Measurements from ENCODE around the gene FMNL2.
"Not testable (repeated sequence)": the region's sequence is repeated elsewhere in the genome, so short reads cannot be mapped to it uniquely, and the experiment has no call there.

The FMNL2 gene

DNA sequence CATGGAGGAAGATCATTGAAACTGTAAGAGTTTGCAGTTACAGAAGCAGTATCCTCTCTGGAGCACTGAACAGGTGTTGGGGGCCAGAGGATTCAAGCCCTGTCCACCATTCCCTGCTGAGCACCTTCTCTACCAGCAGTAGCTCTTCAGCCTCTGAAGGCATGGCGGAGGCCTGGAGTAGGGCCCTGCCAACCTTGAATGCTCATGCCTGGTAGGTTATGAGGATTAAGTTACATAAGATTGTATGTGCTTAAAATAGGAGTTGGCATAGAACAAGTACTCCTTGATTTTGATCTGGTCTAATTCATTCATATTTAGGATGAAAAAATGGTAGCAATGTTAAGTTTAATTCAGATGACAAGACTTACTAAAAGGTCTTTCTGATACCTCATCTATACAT, 40.2 kb downstream of the FMNL2 start:
- no peak for DNase-seq (ENCODE audit: low read depth in 2 of 2)

DNA sequence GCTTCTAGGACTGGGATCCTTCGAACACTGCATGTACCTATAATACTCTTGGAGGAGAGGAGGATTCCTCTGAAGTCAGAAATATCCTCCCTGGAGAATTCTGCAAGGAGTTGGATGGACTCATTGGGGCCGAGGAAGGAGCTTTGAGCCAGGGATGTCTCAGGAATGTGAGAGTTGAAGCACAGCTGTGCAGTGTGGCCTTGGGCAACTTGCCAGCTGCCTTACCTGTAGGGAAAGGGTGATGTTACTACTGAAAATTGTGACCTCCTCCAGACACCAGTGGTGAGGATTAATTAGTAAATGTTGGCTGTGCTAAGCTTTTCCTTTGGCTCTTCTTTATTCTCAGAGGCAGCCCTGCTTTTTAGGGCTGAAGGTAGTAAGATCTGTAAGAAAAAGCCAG, 41.4 kb downstream of the FMNL2 start:
- DNase-seq (ENCODE audit: low read depth in 2 of 2) = no peak

DNA sequence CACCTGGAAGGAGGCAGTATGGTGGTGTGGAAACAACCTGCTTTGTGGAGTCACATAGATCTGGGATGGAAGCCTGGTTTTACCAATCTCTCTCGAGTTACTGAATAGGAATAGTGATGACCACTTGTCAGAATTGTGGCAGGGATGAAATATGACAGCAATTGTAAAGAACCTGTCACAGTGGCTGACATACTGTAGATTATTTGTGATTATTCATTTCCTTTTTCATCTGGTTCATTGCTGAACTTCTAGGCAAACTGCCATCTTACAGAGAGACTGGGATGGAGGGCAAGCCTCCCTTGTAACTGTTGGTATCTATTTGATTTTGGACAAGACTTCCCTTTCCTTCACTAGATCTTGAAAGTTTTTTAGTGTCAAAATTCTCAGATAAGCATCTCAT, 42.0 kb downstream of the FMNL2 start:
- no peak for DNase-seq (ENCODE audit: low read depth in 2 of 2)

DNA sequence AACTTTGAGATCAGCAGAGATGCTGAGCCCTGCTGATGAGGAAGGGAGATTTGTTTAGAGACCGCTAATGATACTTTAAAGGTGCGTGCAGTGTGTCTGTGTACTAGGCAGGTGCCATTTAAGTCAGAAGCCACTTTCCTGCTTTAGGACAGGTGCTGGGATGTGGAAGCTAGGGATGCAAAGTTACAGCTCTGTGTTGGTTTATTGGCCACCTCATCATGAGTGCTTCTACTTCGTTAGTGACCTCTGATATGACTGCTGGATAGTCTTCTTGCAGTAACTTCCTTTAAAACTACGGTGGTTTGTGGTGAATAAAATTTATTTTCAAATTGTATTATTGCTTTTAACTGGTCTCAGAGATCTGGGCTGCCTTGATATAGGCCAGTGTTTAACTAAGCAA, 44.1 kb downstream of the FMNL2 start:
- no peak for DNase-seq (ENCODE audit: low read depth in 2 of 2)

DNA sequence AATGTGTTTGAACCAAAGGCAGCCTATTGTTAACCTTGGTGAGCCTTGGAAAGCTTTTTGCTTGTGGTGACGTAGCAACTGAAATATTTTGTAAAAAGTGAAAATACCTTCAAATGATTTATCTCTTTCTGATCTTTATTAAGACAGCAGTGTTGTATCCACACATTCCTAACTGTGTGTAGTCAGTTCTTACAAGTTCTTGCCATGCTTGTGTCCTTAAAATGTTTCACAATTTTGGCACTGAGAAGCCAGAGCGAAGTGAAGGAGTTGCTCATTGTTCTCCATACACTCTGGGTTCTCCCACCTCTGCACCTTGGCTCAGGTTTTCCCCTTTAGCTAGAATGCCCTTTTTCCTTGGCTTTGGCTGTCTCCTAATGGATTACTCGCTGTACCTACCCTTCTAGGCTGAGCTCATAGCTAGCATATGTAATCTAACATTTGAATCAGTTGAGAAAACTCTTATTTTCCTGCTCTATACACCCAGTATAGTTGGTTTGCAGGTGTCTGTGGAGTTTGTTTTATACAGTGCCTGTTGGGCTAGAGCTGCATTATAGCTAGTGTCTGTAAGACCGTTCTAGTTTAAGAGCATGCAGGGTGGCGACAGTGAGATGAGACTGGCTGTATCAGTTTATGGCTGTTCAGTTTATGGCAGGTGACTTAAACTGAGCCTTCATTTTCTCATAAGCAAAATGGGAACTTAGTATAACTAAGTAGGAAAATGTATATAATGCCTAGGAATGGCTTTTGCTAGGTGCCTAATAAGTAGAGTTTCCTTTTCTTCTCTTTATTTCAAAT, 45.5 kb downstream of the FMNL2 start:
- no peak for DNase-seq (ENCODE audit: low read depth in 2 of 2)

DNA sequence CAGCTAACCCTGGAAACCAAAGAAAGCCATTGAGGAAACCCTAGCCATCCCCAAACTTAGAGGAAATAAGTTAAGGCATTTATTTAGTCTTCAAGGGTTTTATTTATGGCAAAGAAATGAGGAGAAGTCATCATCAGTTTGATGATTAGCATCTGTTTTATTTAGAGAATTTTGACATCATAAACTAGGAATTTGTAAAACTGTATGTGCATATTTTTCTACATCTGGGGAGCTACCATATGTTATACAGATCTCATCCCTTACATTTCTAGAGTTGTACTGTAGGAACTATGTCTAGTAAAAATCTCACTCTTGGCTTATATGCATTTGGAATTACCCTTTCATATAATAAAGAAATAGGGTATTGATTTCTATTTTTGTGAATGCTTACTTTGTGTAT, 48.7 kb downstream of the FMNL2 start:
- no peak for DNase-seq (ENCODE audit: low read depth in 2 of 2)

DNA sequence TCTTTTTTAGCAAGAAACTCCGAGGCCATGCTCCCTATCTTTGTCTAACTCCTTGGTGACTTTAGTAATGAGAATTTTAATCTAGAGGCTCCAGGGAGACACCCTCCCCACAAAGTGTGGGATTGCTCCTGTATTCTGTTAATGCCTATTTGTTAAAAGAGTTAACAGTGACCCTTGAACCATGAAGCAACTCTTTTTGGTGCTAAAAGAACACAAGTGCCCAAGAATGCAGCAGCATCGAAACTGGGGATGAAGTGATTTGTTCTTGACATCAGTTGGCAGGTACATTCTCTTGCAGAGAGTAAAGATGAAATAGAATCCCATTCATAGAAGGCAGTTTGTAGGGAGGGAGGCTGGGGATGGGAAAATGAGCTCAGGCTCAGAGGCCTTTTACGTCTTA, 50.0 kb downstream of the FMNL2 start:
- DNase-seq (ENCODE audit: low read depth in 2 of 2) = no peak

DNA sequence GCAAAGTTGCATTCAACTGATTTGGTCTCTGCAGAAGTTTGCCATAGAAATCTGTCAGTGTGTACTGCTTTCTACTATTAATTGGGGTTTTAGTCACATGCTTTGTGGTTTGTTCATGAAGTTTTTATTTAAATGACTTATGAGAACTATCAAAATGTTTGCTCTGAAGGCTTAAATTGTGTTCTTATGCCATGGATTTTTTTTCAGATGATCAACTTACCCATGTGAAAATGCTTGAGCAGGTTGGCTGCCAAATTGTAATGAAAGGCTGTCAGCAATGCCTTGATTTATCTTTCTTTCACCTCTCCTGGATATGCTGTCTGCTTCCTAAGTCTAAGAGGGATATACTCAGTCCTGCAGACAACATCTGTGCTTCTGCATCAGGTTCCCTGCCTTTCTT, 50.7 kb downstream of the FMNL2 start:
- no peak for DNase-seq (ENCODE audit: low read depth in 2 of 2)

DNA sequence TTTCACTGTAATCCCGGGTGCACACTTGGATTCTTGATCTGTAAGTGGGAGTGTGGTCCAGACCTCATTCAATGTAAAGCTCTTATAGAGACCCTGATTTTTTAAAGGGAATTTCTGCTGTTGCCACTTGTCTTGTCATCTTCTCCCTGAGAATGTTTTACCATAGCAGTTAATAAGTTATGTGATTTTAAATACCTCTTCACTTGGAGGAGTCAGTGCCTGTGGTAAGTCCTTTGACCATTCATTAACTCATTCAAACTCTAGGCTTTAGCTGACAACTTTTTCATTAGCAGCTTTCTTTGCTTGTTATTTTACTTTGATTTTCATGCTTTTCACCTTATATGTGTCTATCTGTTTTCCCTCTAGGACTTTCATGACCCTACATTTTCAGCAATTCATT, 51.3 kb downstream of the FMNL2 start:
- DNase-seq (ENCODE audit: low read depth in 2 of 2) = no peak

DNA sequence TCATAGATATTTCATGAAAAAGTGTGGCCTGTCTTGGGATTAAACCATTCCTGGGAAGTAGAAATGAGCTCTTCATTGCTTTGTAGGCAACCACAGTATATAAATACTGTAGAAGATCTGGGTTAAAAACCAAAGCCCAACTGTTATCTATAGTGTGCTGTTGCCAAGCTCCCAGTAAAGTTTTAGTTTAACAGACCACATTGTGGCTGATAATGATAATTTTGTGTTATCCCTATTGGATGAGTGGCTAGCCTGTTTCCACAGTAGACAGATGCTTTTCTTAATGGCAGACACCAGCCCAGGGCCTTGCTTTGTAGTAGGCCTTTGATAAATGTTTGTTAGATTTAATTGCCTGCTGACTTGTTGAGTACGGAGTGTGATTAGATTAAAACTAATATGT, 52.1 kb downstream of the FMNL2 start:
- DNase-seq (ENCODE audit: low read depth in 2 of 2) = no peak

DNA sequence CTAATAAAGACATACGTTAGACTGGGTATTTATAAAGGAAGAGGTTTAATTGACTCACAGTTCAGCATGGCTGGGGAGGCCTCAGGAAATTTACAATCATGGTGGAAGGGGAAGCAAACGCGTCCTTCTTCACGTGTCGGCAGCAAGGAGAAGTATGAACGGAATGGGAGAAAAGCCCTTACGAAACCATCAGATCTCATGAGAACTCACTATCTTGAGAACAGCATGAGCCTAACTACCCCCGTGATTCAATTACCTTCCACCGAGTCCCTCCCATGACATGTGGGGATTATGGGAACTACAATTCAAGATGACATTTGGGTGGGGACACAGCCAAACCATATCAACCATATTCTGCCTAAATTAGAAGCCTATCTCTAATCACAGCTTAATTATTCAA, 53.3 kb downstream of the FMNL2 start:
- not testable (repeated sequence) for DNase-seq (ENCODE audit: low read depth in 2 of 2)

DNA sequence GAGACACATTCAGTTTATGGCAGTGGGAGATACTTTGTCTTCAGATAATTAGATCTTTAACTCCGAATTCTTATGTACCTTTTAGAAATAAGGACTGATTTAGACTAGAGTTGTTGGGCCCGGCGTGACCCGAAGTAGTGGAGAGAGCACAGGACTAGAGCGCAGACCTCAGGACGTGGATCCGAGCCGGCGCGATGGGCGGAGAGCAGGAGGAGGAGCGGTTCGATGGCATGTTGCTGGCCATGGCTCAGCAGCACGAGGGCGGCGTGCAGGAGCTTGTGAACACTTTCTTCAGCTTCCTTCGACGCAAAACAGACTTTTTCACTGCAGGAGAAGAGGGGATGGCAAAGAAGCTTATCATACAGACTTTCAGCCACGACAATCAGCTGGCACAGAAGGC, 54.5 kb downstream of the FMNL2 start:
- DNase-seq (ENCODE audit: low read depth in 2 of 2) = no peak

DNA sequence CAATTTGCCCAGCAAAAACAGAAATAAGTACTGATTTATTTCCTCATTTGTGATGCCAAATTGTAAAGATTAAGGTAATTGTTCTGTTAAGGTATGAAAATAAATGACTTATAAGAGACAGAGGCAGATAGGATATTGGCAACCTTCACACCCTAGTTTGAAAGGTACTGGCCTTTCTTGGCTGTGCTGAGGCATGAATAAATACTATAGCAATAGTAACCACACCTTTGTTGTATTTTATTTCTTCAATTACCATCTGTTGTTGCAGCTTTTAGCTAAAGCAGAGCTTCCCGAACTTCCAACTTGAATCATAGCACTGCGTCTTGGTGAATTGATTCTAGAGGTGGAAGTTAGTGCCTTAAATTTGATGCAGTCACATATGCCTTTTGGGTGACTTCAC, 55.9 kb downstream of the FMNL2 start:
- no peak for DNase-seq (ENCODE audit: low read depth in 2 of 2)

DNA sequence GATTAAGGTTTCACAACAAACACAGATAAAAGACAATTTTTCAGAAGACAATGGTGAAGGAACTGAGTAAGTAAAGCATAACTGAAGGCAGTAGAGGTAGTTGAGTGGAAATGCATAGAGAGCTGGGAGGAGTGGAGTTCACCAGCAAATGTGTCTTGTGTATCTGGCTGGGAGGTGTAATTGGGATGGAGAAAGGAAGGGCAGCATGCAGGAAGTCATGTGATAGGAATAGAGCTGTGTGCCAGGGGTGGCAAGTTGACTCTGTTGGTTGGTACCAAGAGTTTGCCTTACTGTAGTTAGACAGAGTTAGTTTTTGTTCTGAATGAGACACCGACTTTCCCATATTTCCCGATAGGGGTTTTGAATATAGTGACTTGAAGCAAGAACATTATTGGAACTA, 56.3 kb downstream of the FMNL2 start:
- DNase-seq (ENCODE audit: low read depth in 2 of 2) = no peak

DNA sequence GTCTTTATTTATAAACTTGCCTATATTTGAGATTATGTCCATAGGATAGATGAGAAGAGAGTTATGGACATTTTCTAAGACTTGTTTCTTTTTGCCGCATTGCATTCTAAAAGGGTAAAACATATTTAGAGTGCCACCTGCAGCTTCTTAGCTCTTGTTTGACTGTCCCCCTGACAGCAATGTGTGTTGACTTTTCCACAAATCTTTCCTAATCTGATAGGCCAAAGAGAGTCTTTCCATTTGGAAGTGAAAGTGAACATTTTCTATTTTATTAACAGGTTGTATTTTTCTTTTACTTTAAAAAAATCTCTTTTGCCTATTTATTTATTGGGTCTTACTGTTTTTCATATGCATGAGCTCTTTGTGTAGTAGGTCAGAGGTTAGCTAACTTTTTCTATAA, 58.4 kb downstream of the FMNL2 start:
- DNase-seq (ENCODE audit: low read depth in 2 of 2) = no peak

DNA sequence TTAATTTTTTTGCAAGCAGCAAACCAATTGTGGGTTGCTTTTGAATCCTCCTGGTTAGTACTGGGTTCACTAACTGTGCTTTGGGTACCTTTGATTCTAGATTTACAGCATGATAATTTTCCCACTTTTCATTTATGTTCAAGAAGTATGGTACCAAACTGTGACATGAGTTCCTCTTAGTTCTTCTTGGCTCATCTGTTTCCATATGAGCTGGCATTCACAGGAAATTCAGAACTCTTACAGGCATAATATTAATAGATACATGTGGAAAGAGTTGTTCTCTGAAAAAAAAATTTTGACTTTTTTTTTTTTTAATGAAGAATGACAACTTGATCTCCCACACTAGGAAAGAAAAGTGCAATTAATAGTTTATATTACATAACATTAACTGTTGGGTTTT, 59.4 kb downstream of the FMNL2 start:
- no peak for DNase-seq (ENCODE audit: low read depth in 2 of 2)

DNA sequence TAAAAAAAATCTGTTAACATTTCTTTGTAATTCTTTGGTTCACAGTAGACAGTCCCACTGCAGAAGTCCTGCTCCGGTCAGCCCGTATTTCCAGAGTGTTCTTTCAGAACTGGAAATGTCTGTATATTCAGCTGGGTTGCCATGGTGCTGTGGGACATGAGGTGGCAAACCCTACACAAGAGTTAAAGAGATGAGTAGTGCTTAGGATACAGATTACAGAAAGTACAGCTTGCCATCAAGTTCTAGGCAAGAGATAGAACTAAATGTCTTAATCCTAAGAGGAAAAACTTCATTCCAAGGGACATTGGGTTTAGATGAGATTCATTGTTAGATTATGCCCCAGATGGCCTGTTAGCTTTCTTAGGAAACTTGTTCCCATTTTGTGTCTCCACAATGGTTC, 60.1 kb downstream of the FMNL2 start:
- no peak for DNase-seq (ENCODE audit: low read depth in 2 of 2)

DNA sequence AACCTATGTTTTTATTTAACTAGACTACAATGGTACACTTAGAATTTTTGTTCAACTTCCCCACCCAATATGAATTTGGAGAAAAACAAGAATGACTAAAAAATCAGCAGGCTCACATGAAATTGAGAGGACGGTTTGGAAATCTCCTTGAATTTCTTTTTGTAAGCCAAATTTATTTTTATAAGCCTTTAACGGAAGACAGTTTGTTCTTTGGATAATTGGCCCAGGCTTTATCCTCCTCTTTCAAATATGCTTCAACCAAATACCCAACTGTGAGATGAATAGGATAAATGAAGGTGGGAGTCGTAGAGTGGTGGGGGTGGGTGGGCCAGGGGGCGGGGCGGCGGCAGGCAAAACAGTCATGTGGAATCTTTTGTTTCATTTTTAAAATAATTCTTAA, 60.6 kb downstream of the FMNL2 start:
- no peak for DNase-seq (ENCODE audit: low read depth in 2 of 2)

DNA sequence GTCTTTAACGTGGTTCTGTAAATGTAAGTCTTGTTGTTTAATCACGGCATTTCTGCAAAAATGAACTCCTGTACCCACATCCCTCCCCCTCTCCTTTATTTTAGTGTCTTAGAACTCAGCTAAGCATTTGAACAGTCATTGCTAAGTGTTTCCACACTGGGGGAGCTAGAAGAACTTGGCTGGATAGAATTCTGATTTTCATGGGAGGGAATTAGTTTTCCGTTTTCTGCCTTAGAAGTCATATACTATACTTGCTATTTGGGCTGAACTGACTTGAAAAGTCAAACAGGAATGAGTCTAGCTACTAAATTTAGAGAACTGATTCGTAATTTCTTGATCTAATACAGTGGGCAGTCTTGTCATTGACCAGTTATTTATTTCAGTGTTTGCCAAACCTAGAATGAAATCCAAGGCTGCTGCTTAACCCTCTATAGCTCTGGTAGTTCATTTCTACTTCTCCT, 61.1 kb downstream of the FMNL2 start:
- no peak for DNase-seq (ENCODE audit: low read depth in 2 of 2)

DNA sequence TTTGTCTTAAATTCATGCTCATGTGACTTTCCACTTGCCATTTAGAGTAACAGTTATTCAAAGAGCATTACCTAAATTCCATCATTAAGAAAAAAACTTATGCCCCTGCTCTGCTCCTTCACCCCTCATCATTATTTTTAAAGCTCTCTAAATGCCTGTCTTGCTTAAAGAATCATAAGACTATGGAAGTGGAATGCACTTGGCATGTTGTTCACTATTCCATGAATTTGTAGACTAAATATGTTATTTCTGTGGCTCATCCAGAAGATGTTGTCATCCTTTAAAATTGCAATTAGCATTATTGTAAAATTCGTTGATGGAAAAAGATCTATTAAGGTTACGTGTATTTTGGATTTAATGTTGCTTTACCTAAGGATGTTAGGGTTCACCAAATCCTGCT, 61.8 kb downstream of the FMNL2 start:
- DNase-seq (ENCODE audit: low read depth in 2 of 2) = no peak

DNA sequence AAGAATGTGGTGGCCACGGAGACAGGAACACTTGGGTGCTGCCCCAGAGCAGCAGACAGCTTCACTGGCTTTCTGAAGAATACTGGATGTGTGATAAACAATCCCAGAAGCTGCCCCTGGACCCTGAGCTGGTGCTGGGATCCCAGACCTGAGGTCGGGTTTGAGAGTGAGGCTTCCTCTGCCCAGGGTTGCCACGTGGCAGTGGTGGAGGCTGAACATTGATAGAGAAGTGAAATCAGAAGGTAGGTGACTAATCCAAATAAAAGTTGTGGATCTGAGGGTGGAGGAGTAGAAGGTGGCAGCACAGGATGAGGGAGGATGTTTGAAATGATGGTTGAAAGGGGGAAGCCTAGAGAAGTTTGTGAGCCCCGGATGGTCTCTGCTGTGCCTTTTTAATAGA, 64.0 kb downstream of the FMNL2 start:
- no peak for DNase-seq (ENCODE audit: low read depth in 2 of 2)

DNA sequence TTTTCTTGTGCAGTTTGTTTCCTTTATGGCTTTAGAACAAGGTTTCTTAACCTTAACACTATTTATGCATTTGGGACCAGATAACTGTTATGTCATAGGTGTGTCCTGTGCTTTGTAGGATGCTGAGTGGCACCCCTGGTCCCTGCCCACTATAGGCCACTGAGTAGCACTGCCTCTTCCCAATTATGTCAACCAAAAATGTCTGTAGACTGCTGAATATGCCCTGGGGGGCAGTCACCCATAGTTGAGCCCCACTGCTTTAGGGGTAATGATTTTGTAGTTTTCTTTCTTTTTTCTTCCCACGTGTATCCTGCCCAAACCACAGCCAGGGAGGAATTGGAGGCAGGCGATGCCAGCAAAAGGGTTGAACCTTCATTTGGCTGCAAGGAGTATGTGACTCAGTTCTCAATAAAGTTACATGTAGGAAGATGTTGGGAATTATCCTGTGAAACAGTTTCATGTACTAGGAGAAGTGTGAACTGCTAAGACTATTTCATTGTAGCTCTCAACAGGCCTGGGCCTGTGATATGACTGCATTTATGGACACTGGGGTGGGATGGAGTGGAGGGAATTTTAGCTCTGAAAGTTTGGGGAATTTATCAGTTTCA, 65.7 kb downstream of the FMNL2 start:
- DNase-seq (ENCODE audit: low read depth in 2 of 2) = no peak

Measured in stimulated activated CD4-positive, alpha-beta T cell treated with anti-CD3 and anti-CD28 coated beads, Interleukin-4, amount 100 ng/mL, for 48 hours (primary cell).